Measurements from ENCODE around the gene CLPTM1L.

- TF ChIP-seq POLR2AphosphoS5 (IDR thresholded peaks at IDR 0.05): no peak
- TF ChIP-seq CTCF (IDR thresholded peaks at IDR 0.05): no peak
- no peak for TF ChIP-seq EP300 (IDR thresholded peaks at IDR 0.05; ENCODE audit: low read depth)
- no peak for TF ChIP-seq POLR2A (IDR thresholded peaks at IDR 0.05)
Observed at GRCh38 chr5:1354576-1354975, 9.7 kb upstream of the CLPTM1L start.

Measured in transverse colon (tissue), 4 donors.